ENCODE results near the gene COX8C. TPM values are rescaled to one million over a fixed set of nuclear protein-coding genes. Genes with fewer than 3 reads are reported as not detected.

COX8C gene
- total RNA-seq, 1 experiment from 2014 or later, result not detected

- intact Hi-C loops (cut with micrococcal nuclease), result no loop called here
These were observed 22.2 kb downstream of the COX8C start for GRCh38 chr14:93368996-93369712.

GRCh38 chr14:93369713-93370266 is 22.8 kb downstream of the COX8C start:
- intact Hi-C loops (cut with micrococcal nuclease), result no loop called here
- Histone ChIP-seq H3K27me3 (ENCODE audit: low read length) (0 out of 2 replicates have a peak, but pooled peaks cover 5% of the 10 kb centered on the region), H2AFZ (ENCODE audit: low read length) (no peak overlapping the region), H3K9me2 (replicated peaks; ENCODE audit: low read length) (no peaks in the 10 kb centered on the region), H3K27ac (ENCODE audit: low read length) (no peak overlapping the region), H4K20me1 (ENCODE audit: low read length) (no peaks in the 10 kb centered on the region), H3K4me1 (ENCODE audit: insufficient read depth, low read length) (no peaks in the 10 kb centered on the region), H3K79me2 (ENCODE audit: low read length) (no peaks in the 10 kb centered on the region), H3K36me3 (ENCODE audit: low read depth, low read length) (no peaks in the 10 kb centered on the region), H3K9me3 (ENCODE audit: low read length) (no peaks in the 10 kb centered on the region), H3K9ac (ENCODE audit: low read length) (no peak overlapping the region), H3K4me2 (ENCODE audit: low read length) (no peak overlapping the region), H3K4me3 (ENCODE audit: low read length) (no peak overlapping the region), H3F3A (ENCODE audit: low read length, unreplicated experiment) (no peaks in the 10 kb centered on the region)
- no TSS peak for BruUV-seq (replicated peaks)
- ATAC-seq (no peak), DNase-seq (no peak)
- CTCF ChIA-PET, result no interaction called here
- POLR2A ChIA-PET (ENCODE audit: unreplicated experiment), result no interaction called here
- TF ChIP-seq CTCF (conservative IDR thresholded peaks at IDR 0.05; ENCODE audit: low read depth, low read length) (no peak), EZH2 (IDR thresholded peaks at IDR 0.05; ENCODE audit: low read length, unreplicated experiment) (no peak), EZH2phosphoT487 (IDR thresholded peaks at IDR 0.05; ENCODE audit: borderline replicate concordance, low read length) (no peak)

More at GRCh38 chr14:93368996-93369712, 22.2 kb downstream of the COX8C start:
- Histone ChIP-seq H3K9me3 (ENCODE audit: low read length) (no peaks in the 10 kb centered on the region), H3K9ac (ENCODE audit: low read length) (no peak overlapping the region), H3K27ac (ENCODE audit: low read length) (no peak overlapping the region), H3K4me1 (ENCODE audit: insufficient read depth, low read length) (no peaks in the 10 kb centered on the region), H3K4me3 (ENCODE audit: low read length) (no peak overlapping the region), H3K36me3 (ENCODE audit: low read depth, low read length) (no peaks in the 10 kb centered on the region), H4K20me1 (ENCODE audit: low read length) (no peaks in the 10 kb centered on the region), H3K4me2 (ENCODE audit: low read length) (no peak overlapping the region), H3K79me2 (ENCODE audit: low read length) (no peaks in the 10 kb centered on the region), H3K9me2 (replicated peaks; ENCODE audit: low read length) (no peaks in the 10 kb centered on the region), H3K27me3 (ENCODE audit: low read length) (0 out of 2 replicates have a peak, but pooled peaks cover 4% of the 10 kb centered on the region), H3F3A (ENCODE audit: low read length, unreplicated experiment) (no peaks in the 10 kb centered on the region), H2AFZ (ENCODE audit: low read length) (no peak overlapping the region)
- no TSS peak for BruUV-seq (replicated peaks)
- no peak for TF ChIP-seq EZH2phosphoT487 (IDR thresholded peaks at IDR 0.05; ENCODE audit: borderline replicate concordance, low read length)
- TF ChIP-seq CTCF (conservative IDR thresholded peaks at IDR 0.05; ENCODE audit: low read depth, low read length), result no peak
- no peak for TF ChIP-seq EZH2 (IDR thresholded peaks at IDR 0.05; ENCODE audit: low read length, unreplicated experiment)
- ATAC-seq, result no peak
- ChIA-PET POLR2A (ENCODE audit: unreplicated experiment) (no interaction called here), CTCF (no interaction called here)
- no peak for DNase-seq

GRCh38 chr14:93375673-93376156 is 28.7 kb downstream of the COX8C start:
- ChIA-PET POLR2A (ENCODE audit: unreplicated experiment) (no interaction called here), CTCF (no interaction called here)
- intact Hi-C loops (cut with micrococcal nuclease), result no loop called here
- DNase-seq (no peak), ATAC-seq (no peak)
- H3K27me3 ChIP-seq (ENCODE audit: low read length), result peaks cover 37% of the 10 kb centered on the region
- TF ChIP-seq CTCF (conservative IDR thresholded peaks at IDR 0.05; ENCODE audit: low read depth, low read length) (no peak), EZH2phosphoT487 (IDR thresholded peaks at IDR 0.05; ENCODE audit: borderline replicate concordance, low read length) (no peak), EZH2 (IDR thresholded peaks at IDR 0.05; ENCODE audit: low read length, unreplicated experiment) (no peak)
- H3K79me2 ChIP-seq (ENCODE audit: low read length), result no peaks in the 10 kb centered on the region
- H3K36me3 ChIP-seq (ENCODE audit: low read depth, low read length), result no peaks in the 10 kb centered on the region
- no peaks in the 10 kb centered on the region for H3F3A ChIP-seq (ENCODE audit: low read length, unreplicated experiment)
- no peak overlapping the region for H2AFZ ChIP-seq (ENCODE audit: low read length)
- no peak overlapping the region for H3K4me2 ChIP-seq (ENCODE audit: low read length)
- H3K27ac ChIP-seq (ENCODE audit: low read length), result no peak overlapping the region
- no peaks in the 10 kb centered on the region for H3K9me3 ChIP-seq (ENCODE audit: low read length)
- H3K9ac ChIP-seq (ENCODE audit: low read length), result no peak overlapping the region
- H4K20me1 ChIP-seq (ENCODE audit: low read length), result no peaks in the 10 kb centered on the region
- BruUV-seq (replicated peaks), result no TSS peak
- H3K4me3 ChIP-seq (ENCODE audit: low read length), result no peak overlapping the region
- no peaks in the 10 kb centered on the region for H3K9me2 ChIP-seq (replicated peaks; ENCODE audit: low read length)
- no peaks in the 10 kb centered on the region for H3K4me1 ChIP-seq (ENCODE audit: insufficient read depth, low read length)
